Measurements from ENCODE around the gene ENTREP1. TPM values are rescaled to one million over a fixed set of nuclear protein-coding genes. Genes with fewer than 3 reads are reported as not detected.

The ENTREP1 gene
- total RNA-seq, 4 donors from 2014 or later: 11.3 to 29.3 (median 21.3) TPM

DNA sequence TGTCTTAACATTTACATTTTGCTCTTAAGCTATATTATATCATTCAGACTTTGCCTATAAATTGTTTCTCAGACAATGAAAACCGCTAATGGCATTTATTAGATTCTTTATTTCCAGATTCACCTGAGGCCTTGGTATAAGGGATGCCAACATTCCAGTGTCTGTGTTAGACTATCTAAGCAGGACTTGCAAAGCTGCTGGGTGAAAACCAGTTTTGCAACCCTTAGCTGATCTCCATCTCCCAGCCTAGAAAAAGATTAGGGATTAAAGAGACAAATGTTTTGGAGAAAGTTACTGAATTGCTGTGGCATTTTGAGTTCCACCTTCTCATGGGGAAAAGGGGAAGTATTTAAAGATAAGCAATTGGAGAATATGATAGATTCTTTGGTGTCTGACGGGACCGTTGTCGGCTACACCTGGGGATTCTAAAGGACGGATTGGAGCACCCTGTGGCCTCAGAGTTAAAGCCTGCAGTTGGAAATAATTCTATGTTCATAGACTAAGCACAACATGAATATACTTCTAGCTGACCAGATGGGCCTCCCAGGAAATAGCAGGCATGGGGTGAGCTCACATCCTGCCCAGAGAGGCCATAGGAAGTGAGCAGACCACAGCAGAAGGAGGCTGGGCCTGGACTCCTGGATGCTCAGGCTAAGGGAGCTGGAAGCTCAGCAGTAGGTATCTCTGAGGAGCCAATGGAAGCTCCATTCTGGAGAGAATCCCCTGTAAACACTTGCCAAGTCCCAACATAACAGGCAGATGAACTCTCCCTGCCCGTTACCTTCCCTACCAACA is 21.8 kb downstream of the ENTREP1 start:
- H3K27ac ChIP-seq: peak overlapping the region in 2 of 4 donors; percentile 0 to 31
- H3K36me3 ChIP-seq: no peaks in the 10 kb centered on the region
- H3K27me3 ChIP-seq: no peaks in the 10 kb centered on the region
- TF ChIP-seq POLR2A (IDR thresholded peaks at IDR 0.05) (no peak), EP300 (IDR thresholded peaks at IDR 0.05) (no peak), POLR2AphosphoS5 (IDR thresholded peaks at IDR 0.05) (no peak)
- TF ChIP-seq, protein P1, sequence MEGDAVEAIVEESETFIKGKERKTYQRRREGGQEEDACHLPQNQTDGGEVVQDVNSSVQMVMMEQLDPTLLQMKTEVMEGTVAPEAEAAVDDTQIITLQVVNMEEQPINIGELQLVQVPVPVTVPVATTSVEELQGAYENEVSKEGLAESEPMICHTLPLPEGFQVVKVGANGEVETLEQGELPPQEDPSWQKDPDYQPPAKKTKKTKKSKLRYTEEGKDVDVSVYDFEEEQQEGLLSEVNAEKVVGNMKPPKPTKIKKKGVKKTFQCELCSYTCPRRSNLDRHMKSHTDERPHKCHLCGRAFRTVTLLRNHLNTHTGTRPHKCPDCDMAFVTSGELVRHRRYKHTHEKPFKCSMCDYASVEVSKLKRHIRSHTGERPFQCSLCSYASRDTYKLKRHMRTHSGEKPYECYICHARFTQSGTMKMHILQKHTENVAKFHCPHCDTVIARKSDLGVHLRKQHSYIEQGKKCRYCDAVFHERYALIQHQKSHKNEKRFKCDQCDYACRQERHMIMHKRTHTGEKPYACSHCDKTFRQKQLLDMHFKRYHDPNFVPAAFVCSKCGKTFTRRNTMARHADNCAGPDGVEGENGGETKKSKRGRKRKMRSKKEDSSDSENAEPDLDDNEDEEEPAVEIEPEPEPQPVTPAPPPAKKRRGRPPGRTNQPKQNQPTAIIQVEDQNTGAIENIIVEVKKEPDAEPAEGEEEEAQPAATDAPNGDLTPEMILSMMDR (IDR thresholded peaks at IDR 0.05): no peak
- peaks cover 0 to 34% (median 0%) of the 10 kb centered on the region in 3 donors for H3K4me1 ChIP-seq
- no peak for ATAC-seq
- H3K9me3 ChIP-seq: no peaks in the 10 kb centered on the region
- WGBS, 2 donors (ENCODE audit: low coverage in 1 of 2): 88 to 93% methylated on average over 3 to 5 of the region's 6 CpGs
- no peak overlapping the region for H3K4me3 ChIP-seq

DNA sequence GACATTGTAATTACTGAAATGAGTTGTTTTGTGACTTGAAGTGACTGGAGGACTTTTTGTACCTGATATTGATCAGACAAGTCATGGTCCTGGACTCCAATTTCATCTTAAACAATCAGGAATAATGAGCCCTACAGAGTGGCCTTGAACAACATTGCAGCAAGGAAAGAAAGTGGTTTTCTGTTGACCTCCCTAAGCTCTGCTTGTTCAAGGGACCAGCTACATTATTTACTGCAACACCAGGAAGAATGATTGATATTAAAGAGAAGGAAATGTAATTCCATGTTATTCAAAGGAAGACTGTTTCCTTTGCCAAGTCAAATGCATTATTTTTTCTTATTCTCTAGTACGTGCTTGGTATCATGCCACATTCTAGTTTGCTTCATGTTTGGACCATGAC is 22.6 kb downstream of the ENTREP1 start:
- Histone ChIP-seq H3K4me1 (peaks cover 0 to 34% (median 0%) of the 10 kb centered on the region in 3 donors), H3K36me3 (no peaks in the 10 kb centered on the region), H3K27ac (peak overlapping the region in 2 of 4 donors; percentile 0 to 31), H3K4me3 (no peak overlapping the region), H3K9me3 (no peaks in the 10 kb centered on the region), H3K27me3 (no peaks in the 10 kb centered on the region)
- TF ChIP-seq, protein P1 (IDR thresholded peaks at IDR 0.05): peak in 1 of 4 experiments; percentile 4
- TF ChIP-seq EP300 (IDR thresholded peaks at IDR 0.05): no peak
- WGBS, 2 donors (ENCODE audit: low coverage in 1 of 2): 0 to 18% methylated on average over 1 of the region's 1 CpG
- ATAC-seq: no peak

DNA sequence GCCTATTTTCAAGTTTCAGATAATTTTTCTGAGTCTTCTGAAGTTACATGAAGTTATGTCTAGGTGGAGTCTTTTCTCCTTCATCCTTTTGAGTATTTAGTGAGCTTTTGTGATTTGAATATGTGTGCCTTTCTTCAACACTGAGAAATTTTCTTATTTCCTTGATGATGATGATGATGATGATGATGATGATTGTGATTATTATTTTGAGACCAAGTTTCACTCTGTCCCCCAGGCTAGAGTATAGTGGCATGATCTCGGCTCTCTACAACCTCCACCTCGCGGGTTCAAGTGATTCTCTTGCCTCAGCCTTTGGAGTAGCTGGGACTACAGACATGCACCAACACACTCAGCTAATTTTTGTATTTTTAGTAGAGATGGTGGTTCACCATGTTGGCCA is 26.2 kb downstream of the ENTREP1 start:
- TF ChIP-seq POLR2A (IDR thresholded peaks at IDR 0.05) (no peak), EP300 (IDR thresholded peaks at IDR 0.05) (no peak), POLR2AphosphoS5 (IDR thresholded peaks at IDR 0.05) (no peak)
- TF ChIP-seq, protein P1 (IDR thresholded peaks at IDR 0.05): no peak
- WGBS, 2 donors (ENCODE audit: low coverage in 1 of 2): 82% methylated on average over 3 of the region's 3 CpGs; no CpG with 5 or more reads in 1 of the 2 donors

DNA sequence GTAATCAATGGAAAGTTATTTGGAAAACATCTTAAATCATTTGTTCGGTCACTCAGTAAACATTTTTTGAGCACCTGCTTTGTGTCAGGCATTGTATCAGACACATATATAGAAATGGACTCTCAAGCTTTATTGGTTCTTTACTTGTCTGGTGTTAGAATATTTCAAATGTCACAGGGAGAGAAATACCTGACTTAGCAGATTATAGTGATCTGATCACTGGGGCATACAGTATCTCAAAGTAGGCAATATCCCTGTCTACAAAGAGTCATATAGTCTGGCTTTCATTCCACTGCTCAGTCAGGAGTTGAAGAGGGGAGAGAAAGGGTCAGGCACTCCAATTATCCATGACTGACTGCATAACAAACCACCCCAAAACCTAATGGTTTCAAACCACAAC is 30.2 kb downstream of the ENTREP1 start:
- no peak overlapping the region for H3K27ac ChIP-seq
- no peaks in the 10 kb centered on the region for H3K36me3 ChIP-seq
- H3K9me3 ChIP-seq: no peaks in the 10 kb centered on the region
- no peak overlapping the region for H3K4me3 ChIP-seq
- no peak for ATAC-seq
- no peaks in the 10 kb centered on the region for H3K27me3 ChIP-seq
- WGBS, 2 donors (ENCODE audit: low coverage in 1 of 2): 60 to 86% methylated on average over 1 of the region's 1 CpG
- TF ChIP-seq POLR2A (IDR thresholded peaks at IDR 0.05) (no peak), EP300 (IDR thresholded peaks at IDR 0.05) (no peak), POLR2AphosphoS5 (IDR thresholded peaks at IDR 0.05) (no peak)
- TF ChIP-seq, protein P1 (IDR thresholded peaks at IDR 0.05): no peak
- peaks cover 0 to 34% (median 0%) of the 10 kb centered on the region in 3 donors for H3K4me1 ChIP-seq

More for the DNA sequence above, 26.2 kb downstream of the ENTREP1 start:
- Histone ChIP-seq H3K4me3 (no peak overlapping the region), H3K27ac (no peak overlapping the region), H3K27me3 (no peaks in the 10 kb centered on the region), H3K9me3 (no peaks in the 10 kb centered on the region), H3K4me1 (peaks cover 0 to 28% (median 0%) of the 10 kb centered on the region in 3 donors), H3K36me3 (no peaks in the 10 kb centered on the region)
- ATAC-seq: no peak
